Gastrocnemius medialis (tissue), 4 donors: ENCODE results near the gene COPZ2.

Source experiments
- CTCF ChIP-seq, 5 experiments: fragments of 450-650 bp in 3 of 5; fragments of 200-600 bp in 2 of 5; sonication (generic) in 2 of 5; IDR thresholded peaks in 4 of 5; conservative IDR thresholded peaks in 1 of 5; 1 replicate in 4 of 5; 2 replicates in 1 of 5; pipeline ENCODE4 v1.5.1; 2016 to 2019; ENCODE audit warnings: antibody characterized with exemption in 5 of 5, mild to moderate bottlenecking in 3 of 5, moderate library complexity in 3 of 5
- POLR2A ChIP-seq, 2 donors: fragments of 450-650 bp; IDR thresholded peaks; one replicate each; pipeline ENCODE4 v1.6.1; 2017; ENCODE audit warnings: antibody characterized with exemption in 2 of 2, mild to moderate bottlenecking in 2 of 2, moderate library complexity in 2 of 2

DNA sequence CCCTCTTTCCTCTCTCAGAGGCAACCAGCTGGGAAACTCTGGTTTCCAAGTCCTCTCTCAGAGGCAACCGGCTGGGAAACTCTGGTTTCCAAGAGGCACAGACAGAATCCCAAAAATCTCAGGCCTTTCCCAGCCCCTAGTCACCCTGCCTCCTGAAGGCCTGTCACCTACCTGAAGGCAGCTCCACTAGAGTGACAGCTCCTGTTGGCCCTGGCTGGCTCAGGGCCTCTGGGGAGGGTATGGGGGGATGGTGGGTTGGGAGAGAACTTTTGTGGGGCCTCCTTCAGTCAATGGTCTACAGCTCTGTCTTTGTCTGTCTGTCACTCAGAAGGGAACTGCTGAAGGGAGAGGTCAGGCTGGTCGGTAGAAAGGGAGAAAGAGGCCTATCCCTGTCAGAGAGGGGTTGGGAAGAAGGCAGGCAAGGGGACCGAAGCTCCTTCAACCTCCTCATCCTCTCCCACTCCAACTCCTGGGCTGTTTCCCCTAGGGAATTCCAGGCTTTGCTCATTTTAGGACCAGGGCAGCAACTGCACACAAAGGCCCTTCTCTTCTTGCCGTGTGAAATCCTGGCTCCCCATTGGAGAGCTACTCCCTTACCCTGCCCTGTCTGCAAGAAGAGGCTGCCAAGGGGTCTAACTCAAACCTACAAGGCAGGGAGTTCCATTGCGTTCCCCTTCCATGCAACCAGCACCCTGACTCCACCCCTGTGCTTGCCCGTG lies 23.6 kb downstream of the COPZ2 start:
- no peak for TF ChIP-seq CTCF (IDR thresholded peaks at IDR 0.05 in 4 of 5, conservative IDR thresholded peaks at IDR 0.05 in 1 of 5)
- TF ChIP-seq POLR2A (IDR thresholded peaks at IDR 0.05): no peak
